ENCODE data around the gene C16orf92. TPM values are rescaled to one million over a fixed set of nuclear protein-coding genes. Genes with fewer than 3 reads are reported as not detected.

C16orf92 gene
- total and polyA plus RNA-seq, 2 of the 8 experiments (the other 6 are each of a cell fraction or from before 2014, with no cell fraction given), result not detected

DNA sequence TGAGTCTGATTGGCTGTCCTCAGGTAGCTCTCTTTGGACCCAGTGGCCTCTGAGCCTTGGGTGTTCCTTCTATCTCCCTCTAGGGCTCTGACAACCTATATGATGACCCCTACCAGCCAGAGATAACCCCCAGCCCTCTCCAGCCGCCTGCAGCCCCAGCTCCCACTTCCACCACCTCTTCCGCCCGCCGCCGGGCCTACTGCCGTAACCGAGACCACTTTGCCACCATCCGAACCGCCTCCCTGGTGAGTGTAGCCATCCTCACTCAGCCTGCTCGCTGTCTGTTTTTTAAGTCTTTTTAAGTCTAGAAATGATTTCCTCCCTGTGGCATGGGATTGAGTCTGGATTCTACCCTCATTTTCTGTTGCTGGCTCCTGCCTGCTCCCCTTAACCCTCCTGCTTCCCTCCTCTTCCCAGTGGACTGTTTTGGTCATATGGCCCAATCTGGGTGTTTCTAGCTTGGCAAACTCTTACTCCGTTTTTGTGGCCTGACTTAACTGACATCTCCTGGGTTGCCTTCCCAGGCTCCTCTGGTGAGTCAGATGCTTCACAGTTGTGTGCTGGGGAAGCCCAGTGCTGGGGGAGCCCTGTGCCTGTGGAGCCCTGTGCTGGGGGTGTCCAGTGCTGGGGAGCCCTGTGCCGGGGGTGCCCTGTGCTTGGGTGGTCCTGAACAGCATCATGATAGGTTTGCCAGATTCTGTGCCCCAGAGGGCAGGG, 39.4 kb upstream of the C16orf92 start:
- WGBS, 2 experiments (ENCODE audit: extremely low coverage in 1 of 2, insufficient coverage in 1 of 2, insufficient read length in 1 of 2, insufficient replicate concordance in 2 of 2, low coverage in 1 of 2, low lambda C conversion rate in 2 of 2, missing lambda C conversion rate in 1 of 2), result 86% methylated on average over 12 of the region's 12 CpGs; no CpG with 5 or more reads in 1 of the 2 experiments
- H3K23me2 ChIP-seq (ENCODE audit: low read depth, low read length), result no peaks in the 10 kb centered on the region
- ChIA-PET POLR2A (ENCODE audit: partially characterized antibody) (interaction anchor here (1.3 to 2.7 kb wide), 2 partner anchors 10 to 11 kb away, joined by 4 to 8 read pairs; partner anchors contain the start of genes HIRIP3 and TAOK2), CTCF (ENCODE audit: partially characterized antibody) (interaction anchor here (0.9 to 1.8 kb wide), 5 partner anchors 8 to 49 kb away, joined by 3 to 7 read pairs (median 3); no protein-coding TSS in a partner anchor)
- no peak overlapping the region for H3K23ac ChIP-seq (ENCODE audit: insufficient read length)
- H3K4me3 ChIP-seq (ENCODE audit: extremely low read depth in 1 of 4, insufficient read depth in 2 of 4, low read depth in 3 of 4, low read length in 4 of 4), result no peak overlapping the region
- H2AFZ ChIP-seq (ENCODE audit: low read length), result no peak overlapping the region
- DNase-seq (ENCODE audit: low read depth in 1 of 2, low spot score in 2 of 2) (no peak), FAIRE-seq (no peak)
- no peak overlapping the region for H3K9ac ChIP-seq (replicated peaks in 1 of 4; ENCODE audit: extremely low read depth in 1 of 4, low read depth in 3 of 4, low read length in 3 of 4)
- no peaks in the 10 kb centered on the region for H3K79me2 ChIP-seq (ENCODE audit: control insufficient read depth in 1 of 2, insufficient read depth in 2 of 2, low read length in 2 of 2)
- no peak overlapping the region for H3K4me2 ChIP-seq (ENCODE audit: insufficient read depth in 1 of 2, low read depth in 2 of 2, low read length in 2 of 2)
- H3K27me3 ChIP-seq (replicated peaks in 1 of 4; ENCODE audit: control insufficient read depth in 3 of 4, extremely low read depth in 1 of 4, insufficient read depth in 3 of 4, low read length in 3 of 4), result no peaks in the 10 kb centered on the region
- no peak overlapping the region for H3K56ac ChIP-seq (replicated peaks; ENCODE audit: insufficient read length, low read depth, low read length)
- H3K27ac ChIP-seq (ENCODE audit: low read depth, low read length), result no peak overlapping the region
- no peaks in the 10 kb centered on the region for H3K4me1 ChIP-seq (replicated peaks in 1 of 4; ENCODE audit: control insufficient read depth in 3 of 4, insufficient read depth in 4 of 4, low read length in 3 of 4)
- H4K5ac ChIP-seq (ENCODE audit: insufficient read length, low read depth, low read length), result no peak overlapping the region
- no peak overlapping the region for H2BK12ac ChIP-seq (ENCODE audit: low read depth, low read length)
- peaks cover 4% of the 10 kb centered on the region; the same call in 1 of the 2 replicates for H3K79me1 ChIP-seq (ENCODE audit: low read depth, low read length)
- peaks cover 0 to 2% of the 10 kb centered on the region in 2 experiments for H4K20me1 ChIP-seq (replicated peaks in 1 of 2; ENCODE audit: control insufficient read depth in 1 of 2, insufficient read depth in 2 of 2, low read length in 2 of 2)
- no peak overlapping the region for H4K8ac ChIP-seq (ENCODE audit: extremely low read depth, insufficient read depth, low read length)
- no peak overlapping the region for H2BK120ac ChIP-seq (replicated peaks; ENCODE audit: low read depth, low read length)
- H2AK5ac ChIP-seq (ENCODE audit: low read depth, low read length), result no peak overlapping the region
- no peak overlapping the region for H2BK15ac ChIP-seq (ENCODE audit: low read length)
- H3K18ac ChIP-seq (ENCODE audit: extremely low read depth, low read length), result no peak overlapping the region
- H3K36me3 ChIP-seq (ENCODE audit: control insufficient read depth in 2 of 4, insufficient read depth in 4 of 4, low read length in 3 of 4), result peaks cover 18 to 84% (median 65%) of the 10 kb centered on the region in 4 experiments
- no peak overlapping the region for H4K91ac ChIP-seq (replicated peaks; ENCODE audit: insufficient read length, low read length)
- H3K14ac ChIP-seq (ENCODE audit: insufficient read length), result no peak overlapping the region
- no peak for TF ChIP-seq KDM5A (IDR thresholded peaks at IDR 0.05; ENCODE audit: low read length)
- no peak overlapping the region for H2BK20ac ChIP-seq (ENCODE audit: low read length)
- no peak overlapping the region for H3K4ac ChIP-seq (replicated peaks; ENCODE audit: insufficient read length, low read depth, low read length)
- H3K9me3 ChIP-seq (ENCODE audit: insufficient read depth in 2 of 2, low read depth in 1 of 2, low read length in 1 of 2), result no peaks in the 10 kb centered on the region
- no peak overlapping the region for H2BK5ac ChIP-seq (ENCODE audit: low read depth, low read length)

Data from H1 (cell line).